GM19328 (cell line): ENCODE measurements around the gene LSG1.
"Not testable (repeated sequence)": the region's sequence is repeated elsewhere in the genome, so short reads cannot be mapped to it uniquely, and the experiment has no call there.

Experiments
- ATAC-seq: cut with Tn5 transposase; IDR thresholded peaks from one replicate; pipeline ENCODE4 v1.9.1; 2021; ENCODE audit warnings: mild to moderate bottlenecking, moderate library complexity; ENCODE audit not compliant: unreplicated experiment

Gene LSG1

DNA sequence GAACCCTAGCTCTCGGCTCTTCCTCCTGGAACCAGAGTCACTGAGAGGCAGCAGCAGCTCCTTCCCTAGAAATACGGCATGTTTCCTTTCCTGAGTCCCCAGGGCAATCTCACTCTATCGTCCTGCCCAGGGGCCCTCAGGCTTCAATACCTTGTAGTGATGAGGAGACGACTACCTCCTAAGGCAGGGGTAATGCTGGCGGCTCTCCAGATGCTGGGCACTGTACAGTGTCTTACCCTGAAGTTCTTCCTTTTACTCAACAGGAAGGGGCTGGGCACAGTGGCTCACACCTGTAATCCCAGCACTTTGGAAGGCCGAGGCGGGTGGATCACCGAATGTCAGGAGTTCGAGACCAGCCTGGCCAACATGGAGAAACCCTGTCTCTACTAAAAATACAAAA is 52.2 kb downstream of the LSG1 start:
- no peak for ATAC-seq

DNA sequence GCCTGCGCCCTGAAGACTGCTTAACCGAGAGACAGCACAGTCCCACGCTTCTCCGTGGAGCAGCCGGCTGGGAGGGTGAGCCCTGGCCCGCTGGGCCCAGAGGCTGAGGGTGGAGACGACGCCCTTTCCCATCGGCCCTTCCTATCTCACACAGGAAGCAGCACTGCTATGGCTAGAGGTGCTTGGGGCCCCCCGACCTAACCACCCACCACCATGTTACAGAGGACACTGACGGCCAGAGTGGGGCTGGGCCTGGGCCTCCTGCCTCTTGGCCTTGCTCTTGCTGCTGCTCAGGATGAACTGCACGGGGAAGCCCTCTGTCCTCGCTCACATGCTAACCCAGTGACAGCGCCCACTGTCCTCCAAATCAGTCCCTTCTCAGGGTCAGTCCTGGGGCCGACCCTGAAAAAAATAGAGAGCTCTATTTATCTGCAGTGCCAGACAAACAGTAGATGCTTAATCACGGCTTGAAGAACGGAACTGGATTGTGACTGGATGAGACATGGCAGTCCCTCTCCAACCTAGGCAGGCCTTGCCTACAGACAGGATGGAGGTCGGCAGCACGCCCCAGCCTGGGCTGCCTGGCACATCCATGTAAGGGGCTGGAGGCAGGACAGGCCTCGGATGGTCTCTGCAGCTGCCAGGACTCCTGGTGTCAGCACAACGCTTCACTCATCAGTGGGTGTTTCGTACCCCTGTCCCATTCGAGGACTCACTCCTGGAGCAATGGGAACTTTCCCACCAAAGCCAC is 53.0 kb downstream of the LSG1 start:
- ATAC-seq = no peak

DNA sequence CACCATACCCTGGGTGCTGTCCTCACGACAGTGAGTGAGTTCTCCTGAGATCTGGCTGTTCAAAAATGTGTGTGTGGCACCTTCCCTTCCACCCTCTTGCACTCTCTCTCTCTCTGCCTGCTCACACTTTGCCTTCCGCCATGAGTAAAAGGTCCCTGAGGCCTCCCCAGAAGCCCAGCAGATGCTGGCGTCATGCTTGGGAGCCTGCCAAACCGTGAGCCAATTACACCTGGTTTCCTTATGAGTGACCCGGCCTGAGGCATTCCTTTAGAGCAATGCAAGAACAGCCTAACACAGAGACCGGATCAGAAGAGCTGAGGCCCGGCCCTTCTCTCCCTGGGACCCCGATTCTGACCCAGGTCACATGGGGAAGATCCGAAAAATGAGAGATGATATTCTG is 54.2 kb downstream of the LSG1 start:
- no peak for ATAC-seq

DNA sequence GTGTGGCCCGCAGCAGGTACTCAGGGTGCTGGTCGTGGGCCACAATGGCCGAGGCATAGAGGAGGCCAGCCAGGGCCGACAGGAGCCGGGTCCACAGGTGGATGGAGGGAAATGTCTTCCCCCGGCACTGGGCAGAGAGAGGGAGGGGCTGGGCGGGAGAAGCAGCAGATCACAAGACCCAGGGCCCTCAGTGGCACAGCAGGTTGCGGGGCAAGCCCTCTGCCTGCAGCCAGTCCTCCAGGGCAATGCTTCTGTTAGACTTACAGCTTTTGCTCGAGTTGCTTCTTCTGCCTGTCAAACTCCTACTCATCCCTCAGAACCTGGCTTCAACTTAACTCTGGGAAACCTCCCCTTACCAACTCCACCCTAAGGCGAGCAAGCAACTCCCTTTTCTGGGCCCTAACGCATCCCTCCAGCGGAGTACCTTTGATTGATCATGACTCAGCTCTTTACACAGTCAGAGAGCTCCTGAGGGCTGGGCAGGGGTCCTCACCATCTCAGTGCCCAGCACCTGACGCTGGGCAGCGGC is 54.8 kb downstream of the LSG1 start:
- no peak for ATAC-seq

DNA sequence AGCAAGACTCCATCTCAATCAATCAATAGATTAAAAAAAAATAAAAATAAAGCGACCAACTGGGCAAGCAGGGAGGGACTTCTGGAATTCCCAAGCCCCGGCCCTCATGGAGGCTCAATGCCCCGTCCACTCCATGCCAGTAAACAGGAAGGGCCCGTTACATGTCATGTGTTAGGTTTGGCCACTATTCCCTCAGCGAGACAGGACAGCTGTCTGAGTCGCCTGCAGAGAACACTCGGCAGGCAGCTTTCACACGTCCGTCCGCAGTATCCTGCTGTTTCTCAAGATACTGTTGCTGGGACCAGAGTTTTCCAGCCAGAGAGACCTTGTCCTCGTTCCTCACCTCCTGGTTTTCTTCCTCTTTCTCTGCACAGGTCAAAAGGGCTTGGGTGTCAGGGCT is 56.8 kb downstream of the LSG1 start:
- no peak for ATAC-seq

DNA sequence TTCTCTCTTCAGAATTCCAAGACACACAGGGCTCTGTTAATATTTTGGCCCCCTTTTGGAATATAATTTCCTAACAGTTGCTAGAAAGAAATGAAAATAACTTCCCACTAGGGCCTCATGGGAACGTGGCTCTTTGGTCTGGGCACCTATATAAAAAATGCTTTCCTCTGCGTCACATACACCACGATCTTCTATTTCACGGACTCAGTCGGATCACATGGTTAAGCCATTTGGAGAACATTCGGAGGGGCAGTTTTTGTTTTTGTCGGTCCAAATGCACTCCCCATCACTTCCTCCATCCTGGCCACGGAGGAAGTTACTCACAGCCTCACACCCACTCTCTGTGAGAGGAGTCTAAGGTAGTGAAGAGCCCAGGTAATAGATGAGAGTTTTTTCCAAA is 59.8 kb downstream of the LSG1 start:
- no peak for ATAC-seq

DNA sequence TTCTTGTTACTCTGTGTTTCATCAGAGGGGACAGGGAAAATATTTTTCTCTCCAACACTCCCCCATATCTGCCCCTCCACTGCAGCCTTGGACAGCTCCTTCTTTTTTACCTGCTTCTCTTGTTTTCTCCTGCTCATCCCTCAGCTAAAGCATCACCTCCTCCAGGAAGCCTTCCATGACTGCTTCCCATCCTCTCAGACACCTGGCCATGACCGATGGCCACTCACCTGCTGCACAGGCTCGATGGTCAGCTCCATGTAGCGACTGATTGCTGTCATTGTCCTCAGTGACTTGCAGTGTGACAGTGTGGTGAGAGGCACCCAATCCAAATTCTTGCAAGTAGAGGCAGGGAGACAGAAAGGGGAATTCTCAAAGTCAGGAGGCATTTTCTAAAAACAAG is 61.3 kb downstream of the LSG1 start:
- ATAC-seq = no peak

DNA sequence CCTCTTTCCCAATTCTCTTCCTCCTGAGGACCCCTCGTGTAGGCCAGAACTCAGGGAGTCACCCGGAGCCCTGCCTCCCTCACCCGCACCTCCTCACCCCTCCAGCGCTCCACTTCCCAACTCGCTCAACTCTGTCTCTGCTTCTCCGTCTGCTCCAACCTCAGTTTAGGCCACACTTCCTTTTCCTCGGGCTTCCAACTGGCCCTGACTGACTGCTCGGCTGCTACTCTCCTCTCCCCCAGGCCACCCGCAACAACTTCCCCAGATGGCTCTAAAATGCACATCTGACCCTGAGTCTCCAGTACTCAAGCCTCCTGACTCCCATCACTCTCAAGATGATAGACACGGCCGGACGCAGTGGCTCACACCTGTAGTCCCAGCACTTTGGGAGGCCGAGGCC is 62.4 kb downstream of the LSG1 start:
- no peak for ATAC-seq

DNA sequence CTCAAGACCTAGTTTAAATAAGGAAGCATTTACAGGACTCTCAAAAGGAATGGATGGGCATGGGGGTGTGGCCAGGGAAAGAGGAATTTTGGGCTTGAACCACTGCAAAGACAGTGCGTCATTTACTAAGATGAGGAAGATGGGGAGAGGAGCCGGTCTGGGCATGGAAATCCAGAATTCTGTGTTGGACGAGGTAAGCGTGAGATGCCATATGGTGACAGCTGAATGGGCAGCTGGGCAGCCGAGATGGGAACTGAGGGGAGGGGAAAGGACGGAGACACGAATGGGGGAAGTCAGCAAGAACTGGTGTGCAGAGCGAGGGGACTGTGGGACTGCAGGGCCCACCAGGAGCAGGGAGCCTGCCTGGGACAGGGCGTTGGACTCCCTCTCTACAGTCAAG is 63.0 kb downstream of the LSG1 start:
- no peak for ATAC-seq

DNA sequence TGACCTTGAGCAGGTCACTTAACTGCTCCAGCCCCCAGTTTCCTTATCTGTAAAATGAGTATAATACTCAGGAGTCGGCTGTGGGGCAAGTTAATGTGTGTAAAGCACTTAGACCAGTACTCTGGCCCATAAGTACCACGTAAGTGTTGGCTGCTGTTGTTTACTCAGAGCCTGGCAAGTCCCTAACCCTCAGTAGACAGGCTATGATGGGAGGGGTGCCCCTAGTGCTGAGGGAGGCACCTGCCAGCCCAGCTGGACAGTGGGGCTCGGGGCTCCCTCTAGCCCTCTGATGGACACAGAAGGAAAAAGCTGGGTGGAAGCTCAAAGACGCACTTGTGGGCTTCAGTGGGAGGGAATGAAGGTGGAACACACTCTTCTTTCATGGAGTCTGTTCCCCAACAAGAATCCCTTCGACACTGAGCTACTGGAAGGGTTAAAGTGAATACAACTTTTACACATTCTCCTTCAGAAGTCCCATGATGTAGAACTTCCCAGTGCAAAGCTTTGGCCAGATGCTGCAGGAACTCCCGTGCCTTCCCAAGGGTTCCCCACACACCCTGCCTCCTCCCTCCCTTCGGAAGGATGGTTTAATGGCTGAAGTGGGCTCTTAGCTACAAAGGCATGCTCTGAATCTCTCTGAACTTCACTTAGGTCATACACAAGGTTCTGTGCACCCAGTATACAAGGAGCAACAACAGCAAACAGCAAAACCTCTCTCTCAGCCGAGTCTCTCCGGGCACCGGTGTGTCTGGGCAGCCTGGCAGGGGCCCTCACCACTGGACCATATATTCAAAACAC is 64.2 kb downstream of the LSG1 start:
- ATAC-seq = no peak

DNA sequence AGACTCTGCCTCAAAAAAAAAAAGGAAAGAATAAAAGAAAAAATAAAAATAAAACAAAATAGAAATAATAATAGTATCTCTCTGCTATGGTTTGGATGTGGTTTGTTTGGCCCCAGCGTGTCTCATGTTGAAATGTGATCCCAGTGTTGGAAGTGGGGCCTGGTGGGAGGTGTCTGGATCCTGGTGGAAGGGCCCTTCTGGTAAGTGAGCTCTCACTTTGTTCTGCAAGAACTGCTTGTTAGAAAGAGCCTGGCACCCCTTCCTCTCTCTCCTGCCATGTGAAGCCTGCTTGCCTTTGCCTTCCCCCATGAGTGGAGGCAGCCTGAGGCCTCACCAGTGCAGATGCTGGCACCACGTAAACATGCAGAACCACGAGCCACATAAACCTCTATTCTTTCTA is 65.0 kb downstream of the LSG1 start:
- no peak for ATAC-seq

DNA sequence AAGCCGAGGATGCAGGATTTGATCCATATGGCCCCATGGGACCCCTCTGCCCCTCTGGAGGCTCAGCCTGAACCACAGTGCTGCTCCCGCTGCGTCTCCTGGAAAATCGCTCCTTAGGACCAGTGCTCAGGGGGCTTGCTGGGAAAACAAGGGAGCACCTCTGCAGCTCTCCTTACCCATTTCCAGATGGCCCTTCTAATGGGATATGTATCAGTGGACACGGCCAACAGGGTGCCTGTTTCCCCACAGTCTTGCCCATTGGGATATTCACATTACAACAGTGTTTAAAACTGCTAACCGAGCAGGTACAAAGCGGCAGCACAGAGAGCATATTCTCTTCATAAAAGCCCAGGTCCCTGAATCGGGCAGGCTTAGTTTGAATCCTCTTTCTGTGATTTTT is 65.8 kb downstream of the LSG1 start:
- no peak for ATAC-seq

DNA sequence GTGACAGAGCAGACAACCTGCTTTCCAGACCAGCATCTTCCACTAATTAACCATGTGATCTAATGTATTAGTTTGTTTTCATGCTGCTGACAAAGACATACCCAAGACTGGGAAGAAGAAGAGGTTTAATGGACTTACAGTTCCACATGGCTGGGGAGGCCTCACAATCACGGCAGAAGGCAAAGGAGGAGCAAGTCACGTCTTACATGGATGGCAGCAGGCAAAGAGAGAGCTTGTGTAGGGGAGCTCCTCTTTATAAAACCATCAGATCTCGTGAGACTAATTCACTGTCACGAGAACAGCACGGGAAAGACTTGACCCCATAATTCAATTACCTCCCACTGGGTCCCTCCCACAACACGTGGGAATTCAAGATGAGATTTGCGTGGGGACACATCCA is 66.7 kb downstream of the LSG1 start:
- ATAC-seq = not testable (repeated sequence)

DNA sequence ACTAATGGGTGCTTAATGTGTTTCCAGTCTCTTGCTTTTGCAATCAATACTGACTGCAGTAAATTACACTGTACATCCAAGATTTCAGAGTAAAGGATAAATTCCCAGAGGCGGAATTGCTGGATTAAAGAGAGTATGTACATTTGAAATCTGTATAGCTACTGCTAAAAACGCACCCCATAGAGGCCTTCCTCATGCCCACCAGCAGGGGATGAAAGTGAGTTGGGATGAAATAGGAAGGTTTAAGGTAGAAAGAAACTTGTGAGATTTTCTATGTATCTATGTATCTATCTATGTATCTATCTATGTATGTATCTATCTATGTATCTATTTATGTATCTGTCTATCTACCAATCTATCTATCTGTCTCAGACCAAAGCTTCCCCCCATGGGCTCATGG is 67.2 kb downstream of the LSG1 start:
- no peak for ATAC-seq

DNA sequence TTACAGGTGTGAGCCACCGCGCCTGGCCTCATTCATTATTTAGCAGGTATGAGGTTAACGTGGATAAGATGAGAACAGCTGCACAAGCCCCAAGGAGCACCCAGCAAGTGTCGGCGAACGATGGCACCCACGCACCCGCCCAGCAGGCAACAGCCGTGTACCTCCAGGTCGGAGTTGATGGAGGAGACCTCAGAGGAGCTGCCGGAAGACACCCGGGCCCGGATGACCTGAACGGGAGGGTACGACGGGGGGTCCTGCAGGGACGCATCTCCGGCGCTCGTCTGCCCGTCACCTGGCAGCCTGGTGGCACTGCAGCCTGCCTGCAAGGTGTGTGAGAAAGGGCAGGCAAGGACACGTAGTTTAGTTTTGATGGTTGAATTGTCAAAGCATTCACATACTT is 67.9 kb downstream of the LSG1 start:
- no peak for ATAC-seq

DNA sequence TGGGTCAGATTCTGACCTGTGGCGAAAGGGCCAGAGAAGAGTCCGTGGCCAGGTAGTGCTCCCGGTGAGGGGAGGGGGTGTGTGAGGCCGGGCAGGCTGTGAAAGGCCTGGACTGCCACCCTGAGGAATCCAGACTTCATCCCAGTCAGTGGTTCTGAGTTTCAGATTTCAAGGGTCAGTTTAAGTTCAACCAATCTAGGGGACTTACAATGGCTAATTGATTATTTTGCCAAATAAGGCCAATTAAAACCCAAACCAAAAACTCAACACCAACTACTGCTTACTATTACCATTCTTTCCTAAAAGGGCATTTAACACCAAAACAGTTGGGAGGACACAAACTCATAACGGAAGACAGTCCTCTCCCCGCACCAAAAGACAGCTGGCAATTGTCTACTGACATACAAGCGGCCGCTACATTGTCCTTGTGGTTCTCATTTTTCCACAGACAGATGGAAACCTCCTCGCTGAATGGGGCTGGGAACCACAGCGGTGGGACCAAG is 69.3 kb downstream of the LSG1 start:
- no peak for ATAC-seq

DNA sequence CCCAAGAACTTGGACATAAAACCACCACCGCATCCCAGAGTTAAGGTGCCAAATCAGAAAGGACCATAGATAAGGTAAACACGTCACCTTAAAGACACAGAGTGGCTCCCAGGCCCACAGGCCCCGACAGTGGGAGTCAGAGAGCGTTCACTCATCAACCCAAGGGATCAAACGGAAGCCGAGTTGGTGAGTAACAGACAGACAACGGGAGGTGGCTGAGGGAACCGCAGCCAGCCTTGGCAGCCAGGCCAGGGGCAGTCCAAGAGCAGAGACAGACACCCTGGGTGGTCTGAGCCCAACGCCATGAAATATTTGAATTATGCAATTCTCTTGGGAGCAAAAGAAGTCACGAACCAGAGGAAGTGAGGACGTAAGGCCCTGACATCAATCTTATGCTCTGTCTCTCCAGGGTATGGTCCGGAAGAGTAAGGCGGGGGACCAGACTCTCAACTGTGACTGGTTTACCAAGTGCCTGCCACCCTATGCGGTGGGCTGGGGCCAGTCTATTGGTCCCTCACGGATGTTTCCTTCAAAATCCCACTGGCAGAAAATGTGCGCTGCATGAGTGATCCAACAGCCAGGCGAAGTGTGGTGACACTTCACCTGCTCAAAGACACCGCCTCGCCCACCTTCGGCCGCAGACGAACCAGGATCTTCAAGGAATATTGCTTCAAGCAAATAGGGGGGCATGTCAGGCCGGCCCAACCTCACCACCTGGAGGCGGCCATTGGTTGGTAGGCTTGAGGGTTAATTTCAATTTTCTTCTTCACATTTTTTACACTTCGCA is 73.0 kb downstream of the LSG1 start:
- ATAC-seq = no peak

DNA sequence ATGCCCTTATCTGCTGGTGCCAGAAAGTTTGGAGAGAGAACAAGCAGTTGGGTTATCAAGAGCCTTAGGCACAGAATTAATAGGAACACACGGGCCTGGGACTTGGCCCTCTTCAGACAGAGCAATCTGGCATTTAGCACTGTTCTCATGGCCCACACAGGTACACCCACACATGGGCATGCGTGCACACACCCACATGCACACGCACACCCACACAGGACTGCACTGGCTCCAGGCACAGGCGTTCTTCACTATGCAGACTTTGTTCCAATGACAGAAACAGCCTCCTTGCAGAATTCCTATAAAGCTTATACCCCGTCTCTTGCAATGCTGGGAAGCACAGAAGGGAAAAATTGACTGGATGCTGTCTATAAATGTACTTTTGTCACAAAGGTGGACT is 75.1 kb downstream of the LSG1 start:
- ATAC-seq = no peak

DNA sequence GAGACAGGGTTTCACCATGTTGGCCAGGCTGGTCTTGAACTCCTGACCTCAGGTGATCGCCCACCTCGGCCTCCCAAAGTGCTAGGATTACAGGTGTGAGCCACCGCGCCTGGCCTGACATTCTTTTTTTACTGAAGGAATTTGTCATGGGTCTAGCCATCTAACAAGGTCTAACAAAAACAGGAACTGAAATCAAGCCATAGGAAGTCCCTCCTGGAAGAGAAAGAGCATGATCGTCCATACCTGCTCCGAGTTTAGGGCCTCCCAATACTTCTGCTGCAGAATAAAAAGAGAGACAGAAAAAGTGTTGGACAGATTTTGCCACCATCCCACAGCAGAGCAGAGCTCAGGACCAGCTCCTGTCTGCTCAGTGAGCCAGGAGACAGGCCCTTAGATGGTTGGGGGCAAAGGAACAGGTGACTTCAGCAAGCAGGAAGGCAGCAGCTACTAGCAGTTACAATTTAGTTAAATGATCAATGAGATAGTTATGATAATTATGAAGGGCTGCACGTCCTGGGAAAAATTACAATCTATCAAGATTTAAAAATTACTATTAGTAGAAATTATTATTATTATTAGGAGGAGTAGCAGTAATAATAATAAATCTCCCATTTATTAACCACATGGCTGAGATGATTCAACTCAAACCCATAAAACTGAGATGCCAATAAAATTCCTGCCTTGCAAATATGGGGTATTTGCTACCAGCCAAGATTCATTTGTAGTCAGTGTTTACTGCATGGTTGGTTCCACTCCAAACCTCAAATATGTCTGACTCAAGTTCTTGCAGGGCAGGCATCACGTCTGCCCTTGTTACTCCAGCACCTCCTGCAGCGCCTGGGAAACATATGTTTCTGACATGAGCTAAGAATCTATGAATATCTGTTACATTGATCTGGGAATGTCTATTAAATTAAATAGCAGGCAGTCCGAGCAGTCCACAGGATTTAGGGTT is 78.9 kb downstream of the LSG1 start:
- no peak for ATAC-seq
